ENCODE results near the gene B2M. TPM values are rescaled to one million over a fixed set of nuclear protein-coding genes. Genes with fewer than 3 reads are reported as not detected.
"Not testable (repeated sequence)": the region's sequence is repeated elsewhere in the genome, so short reads cannot be mapped to it uniquely, and the experiment has no call there.

The B2M gene
- total and polyA plus RNA-seq, 2 donors (not counting 1 experiment from before 2014, with no cell fraction given), result 3,981 to 17,989 TPM

DNA sequence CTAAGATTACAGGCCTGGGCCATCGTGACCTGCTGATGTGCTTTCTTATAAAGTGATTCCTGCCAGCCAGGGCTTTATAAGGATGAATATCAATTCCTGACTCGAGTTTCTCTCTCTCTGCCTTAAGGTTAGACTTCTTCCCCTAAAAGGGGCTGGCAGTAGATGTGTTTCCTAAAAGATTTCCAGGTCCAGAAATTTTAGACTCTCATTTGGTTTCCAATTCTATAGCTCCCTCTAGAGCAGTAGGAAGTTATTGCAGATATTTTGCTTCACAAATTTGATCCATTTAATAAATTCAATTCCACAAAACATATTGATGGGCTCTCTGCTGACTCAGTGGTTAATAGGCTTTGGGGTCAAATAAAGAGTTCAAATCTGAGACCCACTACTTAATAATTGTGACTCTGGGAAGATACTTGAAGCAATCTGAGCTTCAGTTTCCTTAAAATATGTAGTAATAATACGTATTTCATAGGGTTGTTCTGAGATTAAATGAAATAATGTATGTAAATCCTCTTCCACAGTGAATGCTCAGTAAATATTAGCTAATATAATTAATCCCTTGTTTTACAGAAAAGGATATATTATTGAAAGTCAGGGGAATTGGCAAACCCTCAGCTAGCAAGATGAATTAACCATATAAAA is 27.1 kb downstream of the B2M start:
- H3K9me3 Mint-ChIP-seq (ENCODE audit: insufficient read depth), result no peaks in the 10 kb centered on the region
- H3K4me1 Mint-ChIP-seq, result peaks cover 34% of the 10 kb centered on the region
- H3K36me3 ChIP-seq (replicated peaks in 1 of 2; ENCODE audit: control extremely low read depth in 1 of 2, control insufficient read depth in 1 of 2, extremely low read depth in 1 of 2, insufficient read depth in 2 of 2, low read length in 1 of 2), result no peaks in the 10 kb centered on the region
- H3K4me1 ChIP-seq (ENCODE audit: control insufficient read depth in 2 of 2, insufficient read depth in 2 of 2, low read length in 2 of 2), result peaks cover 23 to 27% of the 10 kb centered on the region in 2 donors
- no peaks in the 10 kb centered on the region for H3K9me3 ChIP-seq (ENCODE audit: control extremely low read depth in 1 of 3, control insufficient read depth in 2 of 3, insufficient read depth in 1 of 3, low read length in 2 of 3)
- no peak overlapping the region for H3K27ac ChIP-seq (ENCODE audit: low read length in 2 of 2)
- no CpG with 5 or more reads among the region's 3 CpGs for WGBS (ENCODE audit: insufficient coverage)
- H3K27me3 ChIP-seq (replicated peaks in 1 of 4; ENCODE audit: control extremely low read depth in 1 of 4, control insufficient read depth in 3 of 4, insufficient read depth in 4 of 4, low read length in 3 of 4), result no peaks in the 10 kb centered on the region
- no peak overlapping the region for H2AFZ ChIP-seq (ENCODE audit: insufficient read depth, low read depth, low read length, poor library complexity, severe bottlenecking)
- DNase-seq (peak; percentile 76), ATAC-seq (ENCODE audit: low read depth) (peak; percentile 32)
- H3K27ac Mint-ChIP-seq, result peak overlapping the region; percentile 20
- POLR2A ChIA-PET, result interaction anchor here (0.6 to 34.6 kb wide), 7 partner anchors 11 to 202 kb away, joined by 3 to 819 read pairs (median 3); partner anchors contain the start of genes B2M, EIF3J, PATL2 and SPG11
- no peak overlapping the region for H3K4me3 Mint-ChIP-seq
- H3K4me2 ChIP-seq (replicated peaks; ENCODE audit: low read depth, low read length, poor library complexity, severe bottlenecking), result no peak overlapping the region
- CTCF ChIA-PET, result interaction anchor here (0.7 to 18.0 kb wide), 33 partner anchors 10 to 160 kb away, joined by 3 to 529 read pairs (median 4); partner anchors contain the start of genes B2M, PATL2 and SPG11
- no peaks in the 10 kb centered on the region for H3K27me3 Mint-ChIP-seq
- no peak overlapping the region for H3K9ac ChIP-seq (ENCODE audit: low read length)
- TF ChIP-seq EZH2 (IDR thresholded peaks at IDR 0.05; ENCODE audit: borderline replicate concordance, insufficient read depth, low read depth, low read length, poor library complexity, severe bottlenecking), result no peak
- TF ChIP-seq, protein P1, sequence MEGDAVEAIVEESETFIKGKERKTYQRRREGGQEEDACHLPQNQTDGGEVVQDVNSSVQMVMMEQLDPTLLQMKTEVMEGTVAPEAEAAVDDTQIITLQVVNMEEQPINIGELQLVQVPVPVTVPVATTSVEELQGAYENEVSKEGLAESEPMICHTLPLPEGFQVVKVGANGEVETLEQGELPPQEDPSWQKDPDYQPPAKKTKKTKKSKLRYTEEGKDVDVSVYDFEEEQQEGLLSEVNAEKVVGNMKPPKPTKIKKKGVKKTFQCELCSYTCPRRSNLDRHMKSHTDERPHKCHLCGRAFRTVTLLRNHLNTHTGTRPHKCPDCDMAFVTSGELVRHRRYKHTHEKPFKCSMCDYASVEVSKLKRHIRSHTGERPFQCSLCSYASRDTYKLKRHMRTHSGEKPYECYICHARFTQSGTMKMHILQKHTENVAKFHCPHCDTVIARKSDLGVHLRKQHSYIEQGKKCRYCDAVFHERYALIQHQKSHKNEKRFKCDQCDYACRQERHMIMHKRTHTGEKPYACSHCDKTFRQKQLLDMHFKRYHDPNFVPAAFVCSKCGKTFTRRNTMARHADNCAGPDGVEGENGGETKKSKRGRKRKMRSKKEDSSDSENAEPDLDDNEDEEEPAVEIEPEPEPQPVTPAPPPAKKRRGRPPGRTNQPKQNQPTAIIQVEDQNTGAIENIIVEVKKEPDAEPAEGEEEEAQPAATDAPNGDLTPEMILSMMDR (IDR thresholded peaks at IDR 0.05), result peak; percentile 90
- H3K79me2 ChIP-seq (ENCODE audit: control insufficient read depth, insufficient read depth, low read length), result peaks cover 47% of the 10 kb centered on the region
- intact Hi-C loops (cut with micrococcal nuclease), result loop anchor here (1.0 kb wide), 4 partner anchors 9 to 160 kb away; partner anchors contain the start of gene SPG11
- H3K4me3 ChIP-seq (ENCODE audit: control extremely low read depth in 1 of 5, extremely low read depth in 1 of 5, insufficient read depth in 1 of 5, low read depth in 2 of 5, low read length in 4 of 5), result no peak overlapping the region
- H4K20me1 ChIP-seq (ENCODE audit: control insufficient read depth, insufficient read depth, low read length, poor library complexity, severe bottlenecking), result no peaks in the 10 kb centered on the region

DNA sequence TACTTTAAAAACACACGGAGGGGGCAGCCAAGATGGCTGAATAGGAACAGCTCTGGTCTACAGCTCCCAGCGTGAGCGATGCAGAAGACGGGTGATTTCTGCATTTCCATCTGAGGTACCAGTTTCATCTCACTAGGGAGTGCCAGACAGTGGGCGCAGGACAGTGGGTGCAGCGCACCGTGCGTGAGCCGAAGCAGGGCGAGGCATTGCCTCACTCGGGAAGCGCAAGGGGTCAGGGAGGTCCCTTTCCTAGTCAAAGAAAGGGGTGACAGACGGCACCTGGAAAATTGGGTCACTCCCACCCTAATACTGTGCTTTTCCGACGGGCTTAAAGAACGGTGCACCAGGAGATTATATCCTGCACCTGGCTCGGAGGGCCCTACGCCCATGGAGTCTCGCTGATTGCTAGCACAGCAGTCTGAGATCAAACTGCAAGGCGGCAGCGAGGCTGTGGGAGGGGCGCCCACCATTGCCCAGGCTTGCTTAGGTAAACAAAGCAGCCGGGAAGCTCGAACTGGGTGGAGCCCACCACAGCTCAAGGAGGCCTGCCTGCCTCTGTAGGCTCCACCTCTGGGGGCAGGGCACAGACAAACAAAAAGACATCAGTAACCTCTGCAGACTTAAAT is 28.0 kb downstream of the B2M start:
- DNase-seq, result not testable (repeated sequence)

DNA sequence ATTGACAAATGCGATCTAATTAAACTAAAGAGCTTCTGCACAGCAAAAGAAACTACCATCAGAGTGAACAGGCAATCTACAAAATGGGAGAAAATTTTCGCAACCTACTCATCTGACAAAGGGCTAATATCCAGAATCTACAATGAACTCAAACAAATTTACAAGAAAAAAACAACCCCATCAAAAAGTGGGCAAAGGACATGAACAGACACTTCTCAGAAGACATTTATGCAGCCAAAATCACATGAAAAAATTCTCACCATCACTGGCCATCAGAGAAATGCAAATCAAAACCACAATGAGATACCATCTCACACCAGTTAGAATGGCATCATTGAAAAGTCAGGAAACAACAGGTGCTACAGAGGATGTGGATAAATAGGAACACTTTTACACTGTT is 32.1 kb downstream of the B2M start:
- POLR2A ChIA-PET; H3K27me3 Mint-ChIP-seq; H3K4me1 Mint-ChIP-seq; H3K9me3 Mint-ChIP-seq (ENCODE audit: insufficient read depth); H4K20me1 ChIP-seq (ENCODE audit: control insufficient read depth, insufficient read depth, low read length, poor library complexity, severe bottlenecking); H3K9ac ChIP-seq (ENCODE audit: low read length); H3K79me2 ChIP-seq (ENCODE audit: control insufficient read depth, insufficient read depth, low read length); H3K27me3 ChIP-seq (replicated peaks in 1 of 4; ENCODE audit: control extremely low read depth in 1 of 4, control insufficient read depth in 3 of 4, insufficient read depth in 4 of 4, low read length in 3 of 4); DNase-seq; H3K4me3 ChIP-seq (ENCODE audit: control extremely low read depth in 1 of 5, extremely low read depth in 1 of 5, insufficient read depth in 1 of 5, low read depth in 2 of 5, low read length in 4 of 5); CTCF ChIA-PET; H3K36me3 ChIP-seq (replicated peaks in 1 of 2; ENCODE audit: control extremely low read depth in 1 of 2, control insufficient read depth in 1 of 2, extremely low read depth in 1 of 2, insufficient read depth in 2 of 2, low read length in 1 of 2); H3K9me3 ChIP-seq (ENCODE audit: control extremely low read depth in 1 of 3, control insufficient read depth in 2 of 3, insufficient read depth in 1 of 3, low read length in 2 of 3); H2AFZ ChIP-seq (ENCODE audit: insufficient read depth, low read depth, low read length, poor library complexity, severe bottlenecking); H3K27ac ChIP-seq (ENCODE audit: low read length in 2 of 2); H3K4me1 ChIP-seq (ENCODE audit: control insufficient read depth in 2 of 2, insufficient read depth in 2 of 2, low read length in 2 of 2); H3K4me2 ChIP-seq (replicated peaks; ENCODE audit: low read depth, low read length, poor library complexity, severe bottlenecking); H3K4me3 Mint-ChIP-seq; intact Hi-C loops (cut with micrococcal nuclease); H3K27ac Mint-ChIP-seq; ATAC-seq (ENCODE audit: low read depth): not testable (repeated sequence)
- WGBS (ENCODE audit: insufficient coverage), result no CpG with 5 or more reads among the region's 2 CpGs

More for the DNA sequence above, 28.0 kb downstream of the B2M start:
- Histone ChIP-seq H3K4me1 (ENCODE audit: control insufficient read depth in 2 of 2, insufficient read depth in 2 of 2, low read length in 2 of 2) (peaks cover 23 to 24% of the 10 kb centered on the region in 2 donors), H3K79me2 (ENCODE audit: control insufficient read depth, insufficient read depth, low read length) (peaks cover 38% of the 10 kb centered on the region)
- H3K9me3 Mint-ChIP-seq (ENCODE audit: insufficient read depth); ATAC-seq (ENCODE audit: low read depth); H4K20me1 ChIP-seq (ENCODE audit: control insufficient read depth, insufficient read depth, low read length, poor library complexity, severe bottlenecking); H3K4me3 Mint-ChIP-seq; H3K9me3 ChIP-seq (ENCODE audit: control extremely low read depth in 1 of 3, control insufficient read depth in 2 of 3, insufficient read depth in 1 of 3, low read length in 2 of 3); H3K27me3 ChIP-seq (replicated peaks in 1 of 4; ENCODE audit: control extremely low read depth in 1 of 4, control insufficient read depth in 3 of 4, insufficient read depth in 4 of 4, low read length in 3 of 4); H3K4me2 ChIP-seq (replicated peaks; ENCODE audit: low read depth, low read length, poor library complexity, severe bottlenecking); H3K27ac ChIP-seq (ENCODE audit: low read length in 2 of 2); H3K36me3 ChIP-seq (replicated peaks in 1 of 2; ENCODE audit: control extremely low read depth in 1 of 2, control insufficient read depth in 1 of 2, extremely low read depth in 1 of 2, insufficient read depth in 2 of 2, low read length in 1 of 2); H3K27ac Mint-ChIP-seq; H3K4me3 ChIP-seq (ENCODE audit: control extremely low read depth in 1 of 5, extremely low read depth in 1 of 5, insufficient read depth in 1 of 5, low read depth in 2 of 5, low read length in 4 of 5); H2AFZ ChIP-seq (ENCODE audit: insufficient read depth, low read depth, low read length, poor library complexity, severe bottlenecking); intact Hi-C loops (cut with micrococcal nuclease); H3K9ac ChIP-seq (ENCODE audit: low read length); H3K27me3 Mint-ChIP-seq: not testable (repeated sequence)
- ChIA-PET POLR2A (interaction anchor here (4.3 to 34.6 kb wide), 3 partner anchors 11 to 72 kb away, joined by 57 to 819 read pairs (median 759); partner anchors contain the start of genes B2M, PATL2 and SPG11), CTCF (interaction anchor here (0.8 to 18.0 kb wide), 24 partner anchors 9 to 161 kb away, joined by 3 to 529 read pairs (median 6); partner anchors contain the start of genes B2M, PATL2 and SPG11)
- peaks cover 29% of the 10 kb centered on the region for H3K4me1 Mint-ChIP-seq
- 87% methylated on average over 11 of the region's 24 CpGs for WGBS (ENCODE audit: insufficient coverage)
